HS-27A (cell line): Measurements from ENCODE around the gene AMIGO2.
"Not testable (repeated sequence)": the region's sequence is repeated elsewhere in the genome, so short reads cannot be mapped to it uniquely, and the experiment has no call there.

Experiments
- DNase-seq: peaks from one replicate; pipeline ENCODE4 v3.0.0-alpha.2; 2012; ENCODE audit warnings: low read depth, missing footprints

AMIGO2 gene

GRCh38 chr12:47079468-47079980, at the start of gene AMIGO2, which contains the start of gene PCED1B:
AMIGO2 (minus strand) TSS chr12:47079959; CDS start chr12:47079002, 957 bp downstream.
PCED1B (plus strand) TSS chr12:47079621; CDS start chr12:47235064, 155,443 bp downstream.
- DNase-seq = no peak

- no peak for DNase-seq
Measured at GRCh38 chr12:47126246-47126645, 46.5 kb upstream of the AMIGO2 start.

GRCh38 chr12:47124451-47124850, 44.7 kb upstream of the AMIGO2 start:
- no peak for DNase-seq

GRCh38 chr12:47123730-47124129, 44.0 kb upstream of the AMIGO2 start:
- no peak for DNase-seq

GRCh38 chr12:47122602-47123001, 42.8 kb upstream of the AMIGO2 start:
- DNase-seq = no peak

- no peak for DNase-seq
Measured at GRCh38 chr12:47121146-47121545, 41.4 kb upstream of the AMIGO2 start.

- DNase-seq = no peak
Measured at GRCh38 chr12:47120736-47121135, 41.0 kb upstream of the AMIGO2 start.

- not testable (repeated sequence) for DNase-seq
Measured at GRCh38 chr12:47117305-47117704, 37.5 kb upstream of the AMIGO2 start.

GRCh38 chr12:47114481-47114892, 34.7 kb upstream of the AMIGO2 start:
- no peak for DNase-seq

GRCh38 chr12:47112679-47113078, 32.9 kb upstream of the AMIGO2 start:
- no peak for DNase-seq

- DNase-seq = no peak
Measured at GRCh38 chr12:47111854-47112253, 32.1 kb upstream of the AMIGO2 start.

GRCh38 chr12:47111392-47111778, 31.6 kb upstream of the AMIGO2 start:
- no peak for DNase-seq

- no peak for DNase-seq
Measured at GRCh38 chr12:47110718-47111391, 31.1 kb upstream of the AMIGO2 start.

GRCh38 chr12:47110011-47110541, 30.3 kb upstream of the AMIGO2 start:
- DNase-seq = no peak

- no peak for DNase-seq
Measured at GRCh38 chr12:47107926-47108325, 28.2 kb upstream of the AMIGO2 start.

- DNase-seq = no peak
Measured at GRCh38 chr12:47107446-47107845, 27.7 kb upstream of the AMIGO2 start.

GRCh38 chr12:47105914-47106674, 26.3 kb upstream of the AMIGO2 start:
- no peak for DNase-seq

- no peak for DNase-seq
Measured at GRCh38 chr12:47102845-47103651, 23.3 kb upstream of the AMIGO2 start.

- no peak for DNase-seq
Measured at GRCh38 chr12:47102406-47102805, 22.6 kb upstream of the AMIGO2 start.

- DNase-seq = no peak
Measured at GRCh38 chr12:47100160-47100559, 20.4 kb upstream of the AMIGO2 start.

- DNase-seq = no peak
Measured at GRCh38 chr12:47099610-47100009, 19.9 kb upstream of the AMIGO2 start.

GRCh38 chr12:47098099-47098498, 18.3 kb upstream of the AMIGO2 start:
- no peak for DNase-seq
